NCI-H2196 (cell line): ENCODE measurements around the gene PANK3.

ENCODE experiments used
- DNase-seq: peaks from one replicate; lab custom pipeline; 2025; ENCODE audit not compliant: unreplicated experiment; lab: John Stamatoyannopoulos, UW

Gene PANK3

GRCh38 chr5:168578538-168579487, at the start of gene PANK3:
TSS of gene PANK3 (minus strand) at chr5:168579368. CDS start at chr5:168579283, 85 bp downstream.
- DNase-seq, result peak; percentile 82

DNA sequence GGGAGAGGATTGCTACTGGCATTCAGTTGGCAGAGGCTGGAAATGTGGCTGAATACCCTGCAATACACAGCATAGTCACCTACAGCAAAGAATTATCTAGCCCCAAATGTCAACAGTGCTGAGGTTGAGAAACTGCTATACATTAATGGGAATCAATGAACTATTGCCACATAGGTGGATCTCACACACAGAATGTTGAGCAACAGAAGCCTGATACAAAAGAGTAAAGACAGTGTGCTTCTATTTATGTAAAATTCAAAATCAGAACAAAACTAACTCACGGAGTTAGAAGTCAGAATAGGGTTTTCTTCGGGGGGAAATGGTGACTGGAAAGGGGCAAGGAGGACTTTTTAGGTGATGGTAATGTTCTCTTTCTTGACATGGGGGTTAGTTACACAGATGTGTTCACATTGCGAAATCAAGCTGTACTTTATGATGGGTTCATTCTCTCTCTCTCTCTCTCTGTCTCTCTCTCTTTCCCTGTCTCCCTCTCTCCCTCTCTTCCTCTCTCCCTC, 45.7 kb upstream of the PANK3 start:
- no peak for DNase-seq

DNA sequence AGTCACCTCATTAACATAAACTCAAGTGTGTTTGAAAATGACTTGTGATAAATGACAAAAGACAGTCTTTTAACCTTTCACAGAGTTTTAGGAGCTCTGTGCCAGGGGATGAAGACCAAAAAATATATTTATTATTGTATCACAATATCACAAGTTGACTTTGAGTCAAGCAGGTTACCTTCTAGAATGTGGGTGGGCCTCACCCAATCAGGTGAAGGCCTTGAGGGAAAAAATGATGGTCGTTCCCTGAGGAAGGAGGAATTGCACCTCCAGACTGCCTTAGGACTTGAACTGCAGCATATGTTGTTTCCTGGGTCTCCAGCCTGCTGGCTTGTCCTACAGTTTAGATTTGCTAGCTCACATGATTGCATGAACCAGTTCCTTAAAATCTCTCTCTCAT, 41.6 kb upstream of the PANK3 start:
- DNase-seq, result no peak

- no peak for DNase-seq
These were observed 35.5 kb upstream of the PANK3 start for GRCh38 chr5:168614661-168615060.

DNA sequence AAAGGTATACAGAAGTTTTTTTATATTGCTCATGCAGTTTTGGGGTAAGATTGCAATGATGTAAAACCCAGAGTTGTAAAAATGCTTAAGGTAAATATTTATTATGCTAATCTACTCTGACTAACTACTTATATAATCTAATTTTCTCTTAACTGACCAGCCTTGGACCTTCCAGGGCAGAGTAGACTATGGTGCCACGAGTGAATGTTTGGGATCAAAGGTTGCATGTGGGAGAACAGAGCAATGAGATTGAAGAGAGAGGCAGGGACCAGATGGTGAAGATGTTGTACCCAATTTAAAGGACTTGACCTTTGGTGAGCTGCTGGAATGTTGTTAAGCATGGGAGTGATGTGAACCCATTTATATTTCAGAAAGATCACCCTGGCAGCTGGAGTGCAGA, 34.8 kb upstream of the PANK3 start:
- no peak for DNase-seq

GRCh38 chr5:168613396-168613795, 34.2 kb upstream of the PANK3 start:
- no peak for DNase-seq

- no peak for DNase-seq
These were observed 33.8 kb upstream of the PANK3 start for GRCh38 chr5:168612996-168613395.

DNA sequence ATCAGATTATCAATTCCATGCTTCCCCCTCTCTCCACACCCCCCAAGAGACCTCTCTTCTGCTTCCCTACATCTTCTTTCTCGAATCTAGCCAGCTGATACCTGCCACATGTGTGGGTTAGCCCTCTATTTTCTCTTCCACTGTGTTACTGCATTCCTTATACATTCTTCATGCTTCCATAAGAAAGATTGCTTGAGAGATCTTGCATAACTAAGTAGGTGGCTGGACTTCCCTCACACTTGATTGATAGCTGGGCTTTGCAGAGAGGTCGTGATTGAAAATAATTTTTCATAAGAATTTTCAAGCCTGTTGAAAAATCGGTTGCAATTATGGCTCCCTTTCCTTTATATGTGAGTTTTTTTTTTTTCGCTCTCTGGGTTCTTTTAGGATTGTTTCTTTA, 33.0 kb upstream of the PANK3 start:
- DNase-seq, result no peak

DNA sequence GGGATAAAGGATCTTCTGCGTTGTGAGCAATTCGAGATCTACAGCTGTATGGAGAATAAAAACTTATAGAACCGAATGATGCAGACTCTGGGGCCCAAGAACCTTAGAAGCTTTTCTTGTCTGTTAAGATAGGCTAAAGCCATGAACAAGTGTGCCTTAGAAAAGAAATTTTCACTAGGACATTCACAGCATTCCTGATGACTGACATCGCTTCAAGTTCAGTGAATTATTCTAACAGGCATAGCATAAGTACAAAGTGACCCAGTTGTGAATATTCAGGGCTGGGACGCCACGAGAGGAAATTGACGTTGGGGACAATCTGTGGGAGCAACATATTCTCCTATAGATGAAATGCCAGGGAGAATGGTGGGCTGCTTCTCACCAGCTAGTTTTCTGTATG, 32.0 kb upstream of the PANK3 start:
- DNase-seq, result no peak

DNA sequence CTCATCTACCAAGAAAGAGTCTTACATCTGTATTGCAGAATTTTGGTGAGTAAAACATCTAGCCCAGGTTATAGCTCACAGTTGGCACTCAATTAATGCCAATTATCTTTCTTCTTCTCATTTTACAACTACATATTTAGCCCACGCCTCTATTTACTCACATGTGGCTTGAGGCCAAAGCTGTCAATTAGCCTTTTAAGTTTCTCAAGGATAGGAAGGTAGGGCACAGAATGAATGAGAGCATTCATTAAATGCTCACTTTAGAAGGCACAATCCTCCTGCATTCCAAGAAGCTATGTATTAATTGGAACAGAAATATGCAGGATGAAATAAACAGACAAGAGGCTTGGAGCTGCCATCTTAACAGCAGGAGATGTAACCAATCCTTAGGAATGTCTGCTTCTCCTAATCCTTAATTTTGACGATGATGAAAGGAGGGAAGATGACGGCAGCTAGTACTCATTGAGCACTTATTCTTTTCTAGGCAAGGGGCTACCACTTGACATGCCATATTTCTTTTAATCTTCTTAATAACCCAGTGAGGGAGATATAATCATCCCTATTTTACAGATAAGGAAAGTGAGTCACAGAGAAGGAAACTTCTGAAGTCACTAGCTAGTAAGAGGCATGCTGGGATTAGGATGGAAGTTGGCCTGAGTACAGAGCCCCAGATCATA, 30.8 kb upstream of the PANK3 start:
- DNase-seq, result no peak

DNA sequence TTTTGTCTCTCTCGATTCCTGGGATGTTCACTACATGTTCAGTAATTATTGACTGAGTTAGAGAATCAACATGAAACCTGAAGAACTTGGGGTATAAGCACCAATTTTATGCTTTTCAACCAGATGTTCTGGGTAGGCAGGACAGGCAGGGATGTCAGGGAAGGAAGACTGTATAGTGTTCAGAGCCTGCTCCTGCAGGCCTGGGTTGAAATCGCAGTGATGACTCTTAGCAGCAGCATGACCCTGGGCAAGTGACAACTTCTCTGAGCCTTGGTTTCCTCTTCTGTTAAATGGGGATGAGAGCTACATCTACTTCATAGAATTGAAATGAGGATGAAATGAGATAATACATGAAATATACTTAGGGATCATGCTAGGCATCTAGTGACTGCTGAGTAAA, 29.7 kb upstream of the PANK3 start:
- DNase-seq, result no peak

GRCh38 chr5:168608386-168608785, 29.2 kb upstream of the PANK3 start:
- DNase-seq, result no peak

DNA sequence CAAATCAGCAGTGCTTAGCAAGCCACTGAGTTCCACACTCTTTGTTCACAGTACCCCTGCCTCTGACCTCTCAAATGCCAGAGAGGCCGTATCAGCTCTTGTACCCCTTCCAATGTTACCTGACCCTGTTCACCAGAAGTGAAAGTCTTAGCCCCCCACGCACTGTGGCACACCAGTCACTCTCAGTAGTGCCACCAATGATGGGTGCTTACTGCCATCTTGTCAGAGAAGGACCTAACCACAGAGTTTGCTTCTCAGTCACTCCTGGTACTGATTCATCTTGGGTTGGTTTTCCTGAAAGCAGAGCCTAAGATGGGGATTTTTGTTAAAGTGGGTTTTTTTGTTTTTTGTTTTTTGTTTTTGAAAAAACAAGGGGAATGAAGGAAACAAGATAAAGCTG, 28.8 kb upstream of the PANK3 start:
- no peak for DNase-seq

DNA sequence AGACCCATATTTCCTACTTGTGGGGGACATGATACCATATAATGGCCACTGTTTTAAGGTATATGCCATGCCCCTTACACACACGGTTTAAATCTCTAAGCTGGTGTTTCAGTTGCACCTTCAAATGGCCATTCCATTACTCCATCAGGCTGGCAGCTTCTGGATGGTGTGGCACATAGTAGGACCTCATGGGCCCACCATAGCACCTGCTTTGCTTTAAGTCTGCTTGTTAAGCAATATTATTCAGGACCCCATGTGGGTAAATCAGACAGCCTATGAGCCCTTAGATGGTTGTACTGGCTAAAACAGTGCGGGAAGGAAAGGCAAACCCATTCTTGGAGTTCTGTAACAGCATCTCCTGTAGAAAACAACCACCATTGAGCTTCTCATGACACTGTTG, 27.4 kb upstream of the PANK3 start:
- DNase-seq, result no peak

DNA sequence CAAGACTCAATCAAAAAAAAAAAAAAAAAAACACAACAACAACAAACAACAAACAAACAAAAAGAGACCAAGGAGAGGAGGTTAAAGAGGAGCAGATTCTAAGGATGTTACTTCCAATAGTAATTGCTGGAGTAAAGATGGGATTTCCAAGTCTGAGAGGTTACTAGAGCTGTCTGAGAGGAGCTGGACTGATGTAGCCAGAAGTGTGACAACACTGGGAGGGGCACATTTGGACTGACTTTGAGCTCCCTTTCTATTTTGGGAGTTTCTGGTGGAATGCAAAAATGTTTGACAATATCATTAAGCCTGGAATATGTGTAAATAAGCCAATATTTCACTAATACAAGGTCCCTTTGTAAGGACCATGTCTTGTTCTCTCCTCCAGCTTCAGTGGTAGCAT, 25.3 kb upstream of the PANK3 start:
- DNase-seq, result no peak

GRCh38 chr5:168603746-168604145, 24.6 kb upstream of the PANK3 start:
- DNase-seq, result no peak

GRCh38 chr5:168602517-168602916, 23.3 kb upstream of the PANK3 start:
- DNase-seq, result no peak

DNA sequence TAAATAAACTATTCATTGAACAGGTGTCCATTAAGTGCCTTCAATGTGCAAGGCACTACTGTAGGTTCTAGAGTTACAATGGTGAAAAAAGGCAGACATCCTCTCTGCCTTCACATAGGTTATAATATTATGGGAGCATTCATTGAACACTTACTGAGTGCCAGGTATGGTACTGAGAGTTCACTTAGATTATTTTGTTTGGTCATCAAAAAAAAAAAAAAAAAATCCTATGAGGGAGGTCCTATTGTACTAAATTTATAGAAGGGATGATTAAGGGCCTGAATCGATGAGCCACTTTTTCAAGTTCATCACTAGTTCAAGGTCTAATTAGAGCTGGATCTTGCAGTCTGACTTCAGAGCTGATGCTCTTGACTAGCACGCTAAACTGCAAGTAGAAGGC, 22.8 kb upstream of the PANK3 start:
- DNase-seq, result no peak

DNA sequence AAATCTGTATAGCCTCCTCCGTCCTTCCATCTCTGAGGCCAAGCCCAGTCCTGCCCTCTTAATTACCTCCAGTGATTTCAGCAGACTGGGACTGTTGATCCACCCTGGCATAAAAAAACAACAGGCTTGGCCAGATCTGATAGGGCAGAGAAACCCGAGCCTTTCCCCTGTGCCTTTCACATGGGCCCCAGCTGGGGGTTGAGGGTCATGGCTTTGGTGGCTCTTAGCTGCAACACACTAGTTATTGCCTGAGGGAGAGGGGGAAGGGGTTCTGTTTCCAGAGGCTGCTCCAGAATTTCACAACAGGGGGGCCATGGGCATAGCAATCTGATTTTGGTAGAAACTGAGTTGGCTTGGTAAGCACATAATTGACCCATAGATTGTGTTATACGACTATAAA, 21.2 kb upstream of the PANK3 start:
- DNase-seq, result peak; percentile 58

DNA sequence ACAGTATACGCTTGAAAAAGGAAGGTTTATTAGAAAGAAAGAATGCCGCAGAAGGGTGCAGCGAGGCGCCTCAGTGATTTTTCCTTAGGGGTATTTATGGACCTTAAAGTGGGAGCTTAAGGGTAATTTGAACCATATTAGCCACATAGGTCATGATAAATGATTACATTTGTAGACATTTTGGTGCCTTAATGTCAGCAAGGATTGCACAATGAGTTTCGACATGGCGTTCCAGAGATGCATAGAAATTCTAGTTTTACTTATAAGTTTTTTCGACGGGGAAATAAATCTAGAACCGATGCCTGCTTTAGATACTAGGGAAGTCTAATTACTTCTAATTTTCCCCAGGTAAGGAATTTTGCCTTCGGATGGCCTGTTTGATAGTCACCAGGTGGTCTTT, 20.7 kb upstream of the PANK3 start:
- no peak for DNase-seq

DNA sequence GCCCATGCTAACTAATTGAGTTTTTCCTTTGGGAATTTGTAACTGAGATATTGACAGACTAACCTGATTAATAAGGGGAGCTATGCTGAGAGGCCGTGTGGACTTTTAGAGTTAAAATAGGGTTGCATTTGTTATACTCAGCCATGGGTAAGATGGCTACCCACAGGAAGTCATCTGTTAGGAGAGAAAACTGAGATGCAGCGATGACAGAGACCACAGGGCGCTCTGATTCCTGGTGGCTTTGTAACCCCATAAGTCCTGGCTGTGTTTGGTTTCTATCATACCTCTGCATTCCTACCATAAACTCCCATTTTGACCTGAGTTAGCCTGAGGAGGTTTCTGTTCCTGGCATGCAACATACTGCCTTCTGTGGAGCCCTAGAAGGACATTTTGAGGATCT, 19.5 kb upstream of the PANK3 start:
- DNase-seq, result no peak

GRCh38 chr5:168596927-168597326, 17.8 kb upstream of the PANK3 start:
- no peak for DNase-seq
